K562 (cell line): Measurements from ENCODE around the gene POLR3E. TPM values are rescaled to one million over a fixed set of nuclear protein-coding genes. Genes with fewer than 3 reads are reported as not detected.
A peak's percentile ranks its signal among the peaks of the same experiment; 100 is the strongest.

Experiments
- ATAC-seq: fragments of 200-7000 bp; cut with Tn5 transposase; 3 replicates; pipeline ENCODE4 v1.9.1; 2020; ENCODE audit warnings: moderate library complexity
- BruUV-seq: library from RNA; stranded (reverse); fragments of 400-500 nt; replicated peaks from 2 replicates; lab custom pipeline; 2021; lab: Mats Ljungman, UMichigan
- CTCF ChIA-PET: fragments of 300-600 bp; formaldehyde crosslinking; extraction: SDS; loops from one replicate; lab custom pipeline; 2021; ENCODE audit warnings: low intra/inter-chr PET ratio; lab: Yijun Ruan, JAX
- POLR2A ChIA-PET: fragments of 300-600, 350-650 bp; sonication (Branson Sonifier 250); formaldehyde crosslinking; extraction: SDS; loops from one replicate; lab custom pipeline; 2021; ENCODE audit warnings: antibody characterized with exemption, inconsistent platforms; lab: Yijun Ruan, JAX
- DNase-seq, 4 experiments: peaks; one replicate each; pipeline versions ENCODE4 v3.0.0 to v3.0.0-alpha.2; 2011 to 2018; ENCODE audit warnings: low spot score in 3 of 4, mixed read lengths in 3 of 4; ENCODE audit errors: extremely low read depth in 1 of 4
- FAIRE-seq: peaks from 2 replicates; lab custom pipeline; 2011; peaks lifted over from hg19 to GRCh38; lab: Jason Lieb, UNC
- H2AFZ ChIP-seq: 2 replicates; pipeline ENCODE4 v1.6.0; 2011; ENCODE audit warnings: low read depth, low read length, control low read depth, inconsistent platforms
- H3K27ac ChIP-seq: fragments of 200-600 bp; 3 replicates; pipeline ENCODE4 v1.8.0; 2011; ENCODE audit warnings: low read depth, mild to moderate bottlenecking, control low read depth, inconsistent platforms, low read length, moderate library complexity, mixed read lengths; ENCODE audit errors: extremely low read depth
- H3K27me3 ChIP-seq, 2 experiments: fragments of 300-600 bp in 1 of 2; 2 replicates in 1 of 2; 3 replicates in 1 of 2; pipeline versions ENCODE4 v1.6.0 to v1.8.0; 2011; ENCODE audit warnings: inconsistent platforms in 2 of 2, low read length in 2 of 2, mild to moderate bottlenecking in 1 of 2, mixed read lengths in 1 of 2, moderate library complexity in 1 of 2; ENCODE audit not compliant: control insufficient read depth in 2 of 2, insufficient read depth in 2 of 2
- H3K36me3 ChIP-seq: fragments of 300-600 bp; 3 replicates; pipeline ENCODE4 v1.8.0; 2011; ENCODE audit warnings: mild to moderate bottlenecking, low read length, inconsistent platforms; ENCODE audit not compliant: control insufficient read depth, insufficient read depth
- H3K4me1 ChIP-seq, 2 experiments: fragments of 200-600 bp in 1 of 2; replicated peaks in 1 of 2; 2 replicates in 1 of 2; 3 replicates in 1 of 2; pipeline versions ENCODE4 v1.5.1 to v1.8.0; 2011; ENCODE audit warnings: inconsistent platforms in 2 of 2, low read length in 2 of 2, mild to moderate bottlenecking in 1 of 2, mixed read lengths in 1 of 2, moderate library complexity in 1 of 2; ENCODE audit not compliant: control insufficient read depth in 2 of 2, insufficient read depth in 2 of 2
- H3K4me2 ChIP-seq: 2 replicates; pipeline ENCODE4 v1.6.1; 2011; ENCODE audit warnings: low read length, control low read depth, inconsistent platforms, mixed read lengths; ENCODE audit not compliant: insufficient read depth
- H3K4me3 ChIP-seq: fragments of 200-600 bp; sonication (generic), shearing (Covaris generic); 2 replicates; pipeline ENCODE4 v1.5.1; 2016; ENCODE audit warnings: control low read depth, inconsistent platforms
- H3K79me2 ChIP-seq: fragments of 200-600 bp; 3 replicates; pipeline ENCODE4 v1.8.0; 2011; ENCODE audit warnings: low read length, inconsistent platforms; ENCODE audit not compliant: control insufficient read depth, insufficient read depth
- H3K9ac ChIP-seq, 2 experiments: 2 replicates each; pipeline versions ENCODE4 v1.6.0 to v1.6.1; 2011; ENCODE audit warnings: low read depth in 2 of 2, low read length in 2 of 2, control low read depth in 1 of 2, inconsistent platforms in 1 of 2, mild to moderate bottlenecking in 1 of 2, mixed read lengths in 1 of 2; ENCODE audit not compliant: insufficient read depth in 1 of 2
- H3K9me1 ChIP-seq: one replicate; pipeline ENCODE4 v1.6.0; 2011; ENCODE audit warnings: inconsistent platforms, mild to moderate bottlenecking, low read length, moderate library complexity; ENCODE audit not compliant: control insufficient read depth, insufficient read depth
- H3K9me3 ChIP-seq: replicated peaks from 2 replicates; pipeline ENCODE4 v1.5.1; 2011; ENCODE audit warnings: low read depth, low read length, inconsistent platforms; ENCODE audit not compliant: control insufficient read depth, insufficient read depth
- H4K20me1 ChIP-seq: replicated peaks from 2 replicates; pipeline ENCODE4 v1.6.1; 2011; ENCODE audit warnings: low read length, inconsistent platforms, mixed read lengths; ENCODE audit not compliant: control insufficient read depth, insufficient read depth
- NFIC ChIP-seq: fragments of 450-650 bp; IDR thresholded peaks from 2 replicates; pipeline ENCODE4 v1.6.1; 2017; ENCODE audit warnings: mild to moderate bottlenecking, inconsistent platforms
- POLR2G ChIP-seq: fragments of 200-400 bp; formaldehyde crosslinking; IDR thresholded peaks from 2 replicates; pipeline ENCODE4 v1.6.1; 2017; ENCODE audit warnings: low read depth, mild to moderate bottlenecking, antibody characterized with exemption, low read length, moderate library complexity
- WGBS: fragments of 100-300 bp; shearing (Covaris generic); methylation state at CpG from one replicate; pipeline ENCODE4 v1.1.6; 2016; ENCODE audit warnings: low coverage, mixed read lengths; ENCODE audit not compliant: insufficient coverage; ENCODE audit errors: missing lambda C conversion rate; 5-methylcytosine and 5-hydroxymethylcytosine counted together
- in situ Hi-C: fragments of 300-500 bp; cut with MboI; formaldehyde crosslinking; loops from 4 replicates; pipeline ENCODE4 v1.15.0; 2018; ENCODE audit warnings: inconsistent platforms, mixed read lengths
- intact Hi-C: fragments of 100-400 bp; cut with micrococcal nuclease; formaldehyde crosslinking; loops from 2 replicates; pipeline ENCODE4 v1.14.2; 2022
- polyA plus RNA-seq, 8 experiments: library from polyadenylated mRNA; depleted of rRNA in 4 of 8; stranded (reverse) in 5 of 8; unstranded in 3 of 8; fragments of >200 nt; fragmentation: Nextera tagmentation in 2 of 8; fragmentation: Illumina TruSeq in 1 of 8; extraction: Ambion mirVana in 2 of 8; extraction: Trizol in 1 of 8; gene quantifications; 2 replicates each; pipeline versions ENCODE4 v1.2.1 to v1.2.3, GENCODE V29; 2011 to 2014; ENCODE audit warnings: inconsistent platforms in 1 of 8, missing spikeins in 1 of 8
- total RNA-seq, 7 experiments: library from RNA; depleted of rRNA in 6 of 7; stranded (reverse); fragments of >200 nt in 6 of 7; fragmentation: Illumina TruSeq in 2 of 7; extraction: Trizol in 2 of 7; gene quantifications; 2 replicates each; pipeline versions ENCODE4 v1.2.1 to v1.2.3, GENCODE V29; 2011 to 2021; ENCODE audit warnings: low replicate concordance in 1 of 7
- TF ChIP-seq, protein P1 (sequence below): fragments of 200-800 bp; sonication (Bioruptor generic); IDR thresholded peaks from 2 replicates; pipeline ENCODE4 v1.6.1; 2016; ENCODE audit warnings: missing genetic modification characterization, missing compliant biosample characterization
- TF ChIP-seq, protein P2 (sequence below): fragments of 250-450 bp; sonication (Bioruptor Pico); IDR thresholded peaks from 2 replicates; pipeline ENCODE4 v1.5.0; 2021

The POLR3E gene
- total and polyA plus RNA-seq, 9 of the 15 experiments (the other 6 are each of a cell fraction or from before 2014, with no cell fraction given) = 17.7 to 151 (median 82.6) TPM

DNA sequence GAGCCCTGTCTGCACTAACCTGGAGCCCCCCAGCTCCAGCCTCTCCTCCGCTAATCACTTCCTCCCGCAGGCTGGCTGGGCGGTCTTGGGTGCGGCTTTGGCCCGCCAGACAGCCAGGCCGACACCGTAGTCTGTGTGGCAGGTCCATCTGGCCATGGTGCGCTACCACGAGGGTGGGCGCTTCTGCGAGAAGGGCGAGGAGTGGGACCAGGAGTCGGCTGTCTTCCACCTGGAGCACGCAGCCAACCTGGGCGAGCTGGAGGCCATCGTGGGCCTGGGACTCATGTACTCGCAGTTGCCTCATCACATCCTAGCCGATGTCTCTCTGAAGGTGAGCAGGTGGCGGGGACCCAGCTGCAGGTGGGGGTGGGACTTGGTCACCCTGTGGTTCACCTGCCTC lies 30.7 kb upstream of the POLR3E start:
- TF ChIP-seq POLR2G (peak; percentile 46; the same call in 1 of the 2 replicates), NFIC (no peak)
- TF ChIP-seq, protein P1, sequence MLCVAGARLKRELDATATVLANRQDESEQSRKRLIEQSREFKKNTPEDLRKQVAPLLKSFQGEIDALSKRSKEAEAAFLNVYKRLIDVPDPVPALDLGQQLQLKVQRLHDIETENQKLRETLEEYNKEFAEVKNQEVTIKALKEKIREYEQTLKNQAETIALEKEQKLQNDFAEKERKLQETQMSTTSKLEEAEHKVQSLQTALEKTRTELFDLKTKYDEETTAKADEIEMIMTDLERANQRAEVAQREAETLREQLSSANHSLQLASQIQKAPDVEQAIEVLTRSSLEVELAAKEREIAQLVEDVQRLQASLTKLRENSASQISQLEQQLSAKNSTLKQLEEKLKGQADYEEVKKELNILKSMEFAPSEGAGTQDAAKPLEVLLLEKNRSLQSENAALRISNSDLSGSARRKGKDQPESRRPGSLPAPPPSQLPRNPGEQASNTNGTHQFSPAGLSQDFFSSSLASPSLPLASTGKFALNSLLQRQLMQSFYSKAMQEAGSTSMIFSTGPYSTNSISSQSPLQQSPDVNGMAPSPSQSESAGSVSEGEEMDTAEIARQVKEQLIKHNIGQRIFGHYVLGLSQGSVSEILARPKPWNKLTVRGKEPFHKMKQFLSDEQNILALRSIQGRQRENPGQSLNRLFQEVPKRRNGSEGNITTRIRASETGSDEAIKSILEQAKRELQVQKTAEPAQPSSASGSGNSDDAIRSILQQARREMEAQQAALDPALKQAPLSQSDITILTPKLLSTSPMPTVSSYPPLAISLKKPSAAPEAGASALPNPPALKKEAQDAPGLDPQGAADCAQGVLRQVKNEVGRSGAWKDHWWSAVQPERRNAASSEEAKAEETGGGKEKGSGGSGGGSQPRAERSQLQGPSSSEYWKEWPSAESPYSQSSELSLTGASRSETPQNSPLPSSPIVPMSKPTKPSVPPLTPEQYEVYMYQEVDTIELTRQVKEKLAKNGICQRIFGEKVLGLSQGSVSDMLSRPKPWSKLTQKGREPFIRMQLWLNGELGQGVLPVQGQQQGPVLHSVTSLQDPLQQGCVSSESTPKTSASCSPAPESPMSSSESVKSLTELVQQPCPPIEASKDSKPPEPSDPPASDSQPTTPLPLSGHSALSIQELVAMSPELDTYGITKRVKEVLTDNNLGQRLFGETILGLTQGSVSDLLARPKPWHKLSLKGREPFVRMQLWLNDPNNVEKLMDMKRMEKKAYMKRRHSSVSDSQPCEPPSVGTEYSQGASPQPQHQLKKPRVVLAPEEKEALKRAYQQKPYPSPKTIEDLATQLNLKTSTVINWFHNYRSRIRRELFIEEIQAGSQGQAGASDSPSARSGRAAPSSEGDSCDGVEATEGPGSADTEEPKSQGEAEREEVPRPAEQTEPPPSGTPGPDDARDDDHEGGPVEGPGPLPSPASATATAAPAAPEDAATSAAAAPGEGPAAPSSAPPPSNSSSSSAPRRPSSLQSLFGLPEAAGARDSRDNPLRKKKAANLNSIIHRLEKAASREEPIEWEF (CRISPR knock-in tag) = no peak
- TF ChIP-seq, protein P2, sequence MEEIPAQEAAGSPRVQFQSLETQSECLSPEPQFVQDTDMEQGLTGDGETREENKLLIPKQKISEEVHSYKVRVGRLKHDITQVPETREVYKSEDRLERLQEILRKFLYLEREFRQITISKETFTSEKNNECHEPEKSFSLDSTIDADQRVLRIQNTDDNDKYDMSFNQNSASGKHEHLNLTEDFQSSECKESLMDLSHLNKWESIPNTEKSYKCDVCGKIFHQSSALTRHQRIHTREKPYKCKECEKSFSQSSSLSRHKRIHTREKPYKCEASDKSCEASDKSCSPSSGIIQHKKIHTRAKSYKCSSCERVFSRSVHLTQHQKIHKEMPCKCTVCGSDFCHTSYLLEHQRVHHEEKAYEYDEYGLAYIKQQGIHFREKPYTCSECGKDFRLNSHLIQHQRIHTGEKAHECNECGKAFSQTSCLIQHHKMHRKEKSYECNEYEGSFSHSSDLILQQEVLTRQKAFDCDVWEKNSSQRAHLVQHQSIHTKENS (CRISPR knock-in tag) = no peak
- BruUV-seq = no TSS peak
- Histone ChIP-seq H3K27ac (no peak overlapping the region), H4K20me1 (no peaks in the 10 kb centered on the region), H3K9me3 (no peaks in the 10 kb centered on the region), H3K9me1 (no peaks in the 10 kb centered on the region), H2AFZ (no peak overlapping the region), H3K4me1 (peaks cover 0 to 5% of the 10 kb centered on the region in 2 experiments; a peak in 2 of 5 replicates), H3K9ac (no peak overlapping the region), H3K79me2 (no peaks in the 10 kb centered on the region), H3K4me2 (no peak overlapping the region), H3K4me3 (no peak overlapping the region), H3K27me3 (no peaks in the 10 kb centered on the region), H3K36me3 (peaks cover 78% of the 10 kb centered on the region; the same call in 2 of the 3 replicates)
- DNase-seq (no peak), FAIRE-seq (no peak), ATAC-seq (no peak)
- intact Hi-C loops (no loop called here), in situ Hi-C loops (no loop called here)
- CTCF ChIA-PET = no interaction called here
- WGBS = 95% methylated on average over 13 of the region's 19 CpGs
- POLR2A ChIA-PET = no interaction called here
